Vagina (tissue), 2 donors: ENCODE results near the gene PLA2G4A. TPM values are rescaled to one million over a fixed set of nuclear protein-coding genes. Genes with fewer than 3 reads are reported as not detected.

Experiments used
- DNase-seq, 2 donors: peaks; one replicate each; pipeline ENCODE4 v3.0.0-alpha.2; 2017; ENCODE audit errors: extremely low spot score in 2 of 2
- H3K27ac ChIP-seq: fragments of 200-600 bp; sonication (generic); one replicate; pipeline ENCODE4 v1.5.1; 2019
- H3K27me3 ChIP-seq: fragments of 200-600 bp; sonication (generic); one replicate; pipeline ENCODE4 v1.5.1; 2019
- H3K36me3 ChIP-seq, 2 donors: fragments of 200-600 bp; sonication (generic); one replicate each; pipeline ENCODE4 v1.5.1; 2017 to 2019
- H3K4me1 ChIP-seq: fragments of 200-600 bp; sonication (generic); one replicate; pipeline ENCODE4 v1.5.1; 2019
- H3K4me3 ChIP-seq, 2 donors: fragments of 200-600 bp; sonication (generic); 1 replicate in 1 of 2; 2 replicates in 1 of 2; pipeline ENCODE4 v1.5.1; 2016 to 2019
- H3K9me3 ChIP-seq: fragments of 200-600 bp; sonication (generic); one replicate; pipeline ENCODE4 v1.5.1; 2019
- POLR2A ChIP-seq, 2 donors: fragments of 450-650 bp; IDR thresholded peaks; one replicate each; pipeline ENCODE4 v1.6.1; 2017; ENCODE audit warnings: antibody characterized with exemption in 2 of 2, mild to moderate bottlenecking in 2 of 2, moderate library complexity in 2 of 2
- POLR2AphosphoS5 ChIP-seq, 2 donors: sonication (generic); formaldehyde crosslinking; IDR thresholded peaks; one replicate each; pipeline ENCODE4 v1.9.0; 2017; ENCODE audit warnings: antibody characterized with exemption in 2 of 2, mild to moderate bottlenecking in 2 of 2, low read depth in 1 of 2; ENCODE audit not compliant: insufficient read depth in 1 of 2
- intact Hi-C: fragments of 100-400 bp; cut with DNase I; formaldehyde crosslinking; loops from one replicate; pipeline ENCODE4 v1.15.1; 2023
- total RNA-seq: library from RNA; depleted of rRNA; stranded (reverse); fragments of >200 nt; gene quantifications from one replicate; pipeline ENCODE4 v1.2.3, GENCODE V29; 2016
- TF ChIP-seq, protein P1 (sequence below), 3 experiments: fragments of 450-650 bp in 2 of 3; fragments of 200-600 bp in 1 of 3; sonication (generic) in 1 of 3; IDR thresholded peaks; one replicate each; pipeline ENCODE4 v1.5.1; 2017 to 2019; ENCODE audit warnings: antibody characterized with exemption in 3 of 3, mild to moderate bottlenecking in 2 of 3, moderate library complexity in 2 of 3

Gene PLA2G4A
- total RNA-seq, 1 donor from 2014 or later: 12.5 TPM

DNA sequence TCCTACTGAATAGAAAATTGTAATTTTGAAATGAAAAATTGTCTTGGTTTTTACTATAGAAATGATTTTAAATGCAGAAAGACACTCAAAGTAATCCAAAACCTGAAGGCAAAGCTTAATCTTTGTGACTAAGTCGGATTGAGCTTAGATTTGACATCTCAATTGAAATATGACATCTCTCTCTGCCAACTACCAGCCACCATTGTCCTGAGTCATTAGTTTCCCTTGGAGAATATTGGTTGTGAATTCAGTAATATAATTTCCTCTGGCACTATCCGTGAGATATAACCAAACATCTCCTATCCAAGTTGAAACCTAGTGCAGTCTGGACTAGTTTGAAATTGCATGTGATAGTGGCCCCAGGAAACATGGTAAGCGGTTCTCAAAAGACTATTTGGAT is 37.1 kb downstream of the PLA2G4A start:
- Histone ChIP-seq H3K27me3 (no peaks in the 10 kb centered on the region), H3K4me3 (no peak overlapping the region), H3K27ac (no peak overlapping the region), H3K36me3 (no peaks in the 10 kb centered on the region), H3K4me1 (no peaks in the 10 kb centered on the region), H3K9me3 (no peaks in the 10 kb centered on the region)
- TF ChIP-seq POLR2A (IDR thresholded peaks at IDR 0.05) (no peak), POLR2AphosphoS5 (IDR thresholded peaks at IDR 0.05; ENCODE audit: insufficient read depth in 1 of 2, low read depth in 1 of 2) (peak in 1 of 2 donors; percentile 14)
- TF ChIP-seq, protein P1, sequence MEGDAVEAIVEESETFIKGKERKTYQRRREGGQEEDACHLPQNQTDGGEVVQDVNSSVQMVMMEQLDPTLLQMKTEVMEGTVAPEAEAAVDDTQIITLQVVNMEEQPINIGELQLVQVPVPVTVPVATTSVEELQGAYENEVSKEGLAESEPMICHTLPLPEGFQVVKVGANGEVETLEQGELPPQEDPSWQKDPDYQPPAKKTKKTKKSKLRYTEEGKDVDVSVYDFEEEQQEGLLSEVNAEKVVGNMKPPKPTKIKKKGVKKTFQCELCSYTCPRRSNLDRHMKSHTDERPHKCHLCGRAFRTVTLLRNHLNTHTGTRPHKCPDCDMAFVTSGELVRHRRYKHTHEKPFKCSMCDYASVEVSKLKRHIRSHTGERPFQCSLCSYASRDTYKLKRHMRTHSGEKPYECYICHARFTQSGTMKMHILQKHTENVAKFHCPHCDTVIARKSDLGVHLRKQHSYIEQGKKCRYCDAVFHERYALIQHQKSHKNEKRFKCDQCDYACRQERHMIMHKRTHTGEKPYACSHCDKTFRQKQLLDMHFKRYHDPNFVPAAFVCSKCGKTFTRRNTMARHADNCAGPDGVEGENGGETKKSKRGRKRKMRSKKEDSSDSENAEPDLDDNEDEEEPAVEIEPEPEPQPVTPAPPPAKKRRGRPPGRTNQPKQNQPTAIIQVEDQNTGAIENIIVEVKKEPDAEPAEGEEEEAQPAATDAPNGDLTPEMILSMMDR (IDR thresholded peaks at IDR 0.05): no peak
- intact Hi-C loops: no loop called here
- DNase-seq: no peak

DNA sequence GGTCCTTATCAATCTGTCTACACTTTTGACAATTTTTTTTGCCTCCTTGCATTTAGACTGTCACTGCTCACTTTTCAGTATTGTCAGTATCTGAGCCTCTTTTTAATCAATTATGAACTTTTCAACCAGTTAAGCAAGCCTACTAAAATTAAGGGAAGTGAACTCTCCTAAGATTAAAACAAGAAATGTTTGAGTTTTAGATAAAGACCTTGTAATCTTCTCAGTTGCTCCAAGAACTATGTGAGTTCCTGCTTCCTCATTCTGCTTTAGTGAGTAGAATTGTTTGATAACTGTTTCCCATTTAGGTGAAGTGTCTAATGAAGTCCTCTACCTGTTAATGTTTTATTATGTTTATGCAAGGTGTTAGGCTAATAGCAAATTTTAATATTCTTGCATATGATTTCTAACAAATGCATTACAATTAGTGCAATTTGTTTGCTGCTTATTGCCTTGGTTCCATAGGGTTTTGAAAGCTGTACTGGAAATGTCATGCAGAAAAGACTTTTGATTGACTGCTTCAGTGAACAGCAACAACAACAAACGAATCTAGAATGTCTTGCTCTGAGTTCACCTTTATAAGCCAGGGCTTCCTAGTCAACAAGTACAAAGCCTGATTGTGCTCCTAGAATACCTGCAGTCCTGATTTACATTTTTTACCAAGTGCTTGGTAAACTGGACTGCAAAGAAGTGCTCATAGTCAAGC is 40.9 kb downstream of the PLA2G4A start:
- intact Hi-C loops: no loop called here
- H3K36me3 ChIP-seq: no peaks in the 10 kb centered on the region
- no peak overlapping the region for H3K4me3 ChIP-seq
- no peaks in the 10 kb centered on the region for H3K4me1 ChIP-seq
- no peak overlapping the region for H3K27ac ChIP-seq
- H3K27me3 ChIP-seq: no peaks in the 10 kb centered on the region
- no peak for DNase-seq
- no peak for TF ChIP-seq POLR2AphosphoS5 (IDR thresholded peaks at IDR 0.05; ENCODE audit: insufficient read depth in 1 of 2, low read depth in 1 of 2)
- no peak for TF ChIP-seq POLR2A (IDR thresholded peaks at IDR 0.05)
- TF ChIP-seq, protein P1 (IDR thresholded peaks at IDR 0.05): no peak
- no peaks in the 10 kb centered on the region for H3K9me3 ChIP-seq

GRCh38 chr1:186871784-186872183 is 43.0 kb downstream of the PLA2G4A start:
- no peak overlapping the region for H3K4me3 ChIP-seq
- intact Hi-C loops: no loop called here
- TF ChIP-seq, protein P1 (IDR thresholded peaks at IDR 0.05): no peak
- no peaks in the 10 kb centered on the region for H3K27me3 ChIP-seq
- H3K9me3 ChIP-seq: no peaks in the 10 kb centered on the region
- H3K27ac ChIP-seq: no peak overlapping the region
- DNase-seq: no peak
- H3K36me3 ChIP-seq: no peaks in the 10 kb centered on the region
- peaks cover 7% of the 10 kb centered on the region for H3K4me1 ChIP-seq

DNA sequence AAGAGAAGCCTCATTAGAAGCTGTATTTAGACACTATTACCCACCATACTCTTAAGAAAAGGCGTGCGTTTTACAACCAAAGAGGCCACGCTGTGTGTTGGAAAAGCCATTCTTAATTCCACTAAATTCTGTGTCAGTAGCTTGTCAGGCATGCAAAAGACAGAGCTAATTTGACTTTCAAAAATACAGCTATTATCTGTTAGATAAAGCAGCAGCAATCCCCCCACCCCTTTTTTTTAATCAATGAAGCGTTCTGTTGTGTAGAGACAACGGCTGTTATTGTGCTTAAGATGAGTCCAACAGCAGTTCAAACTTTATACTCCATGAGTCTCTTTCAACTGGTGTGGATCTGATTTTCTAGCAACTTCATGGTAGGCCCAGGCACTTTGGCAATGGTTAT is 43.5 kb downstream of the PLA2G4A start:
- Histone ChIP-seq H3K9me3 (no peaks in the 10 kb centered on the region), H3K36me3 (no peaks in the 10 kb centered on the region), H3K4me1 (peaks cover 10% of the 10 kb centered on the region), H3K4me3 (no peak overlapping the region), H3K27ac (no peak overlapping the region), H3K27me3 (no peaks in the 10 kb centered on the region)
- intact Hi-C loops: no loop called here
- no peak for DNase-seq
- TF ChIP-seq POLR2A (IDR thresholded peaks at IDR 0.05) (no peak), POLR2AphosphoS5 (IDR thresholded peaks at IDR 0.05; ENCODE audit: insufficient read depth in 1 of 2, low read depth in 1 of 2) (no peak)
- TF ChIP-seq, protein P1 (IDR thresholded peaks at IDR 0.05): no peak

DNA sequence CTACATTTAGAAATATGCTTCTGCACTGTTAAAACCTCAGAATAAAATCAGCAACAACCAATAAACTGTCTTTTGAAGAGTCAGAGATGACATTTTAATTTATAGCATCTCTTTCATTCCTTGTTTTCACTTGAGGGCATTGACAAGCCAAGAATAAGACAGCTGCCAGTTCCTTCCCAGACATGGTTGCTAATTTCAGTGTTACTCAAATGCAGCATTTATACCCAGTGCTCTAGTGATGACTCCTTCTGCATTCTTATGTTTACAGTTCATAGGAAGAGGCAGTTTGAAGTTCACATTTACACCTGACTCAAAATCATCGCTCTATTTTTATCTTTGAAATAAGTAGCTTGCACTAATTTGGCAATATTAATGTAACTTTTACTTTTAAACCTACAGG is 44.9 kb downstream of the PLA2G4A start:
- TF ChIP-seq POLR2AphosphoS5 (IDR thresholded peaks at IDR 0.05; ENCODE audit: insufficient read depth in 1 of 2, low read depth in 1 of 2): no peak
- no peak for TF ChIP-seq POLR2A (IDR thresholded peaks at IDR 0.05)
- TF ChIP-seq, protein P1 (IDR thresholded peaks at IDR 0.05): no peak
- no peaks in the 10 kb centered on the region for H3K9me3 ChIP-seq
- no peak for DNase-seq
- no peaks in the 10 kb centered on the region for H3K36me3 ChIP-seq
- H3K27ac ChIP-seq: no peak overlapping the region
- H3K27me3 ChIP-seq: no peaks in the 10 kb centered on the region
- no peak overlapping the region for H3K4me3 ChIP-seq
- H3K4me1 ChIP-seq: peaks cover 10% of the 10 kb centered on the region
- intact Hi-C loops: no loop called here
